ENCODE data around the gene PPP1R12B.
A peak's percentile ranks its signal among the peaks of the same experiment; 100 is the strongest.
"Not testable (repeated sequence)": the region's sequence is repeated elsewhere in the genome, so short reads cannot be mapped to it uniquely, and the experiment has no call there.

The PPP1R12B gene

DNA sequence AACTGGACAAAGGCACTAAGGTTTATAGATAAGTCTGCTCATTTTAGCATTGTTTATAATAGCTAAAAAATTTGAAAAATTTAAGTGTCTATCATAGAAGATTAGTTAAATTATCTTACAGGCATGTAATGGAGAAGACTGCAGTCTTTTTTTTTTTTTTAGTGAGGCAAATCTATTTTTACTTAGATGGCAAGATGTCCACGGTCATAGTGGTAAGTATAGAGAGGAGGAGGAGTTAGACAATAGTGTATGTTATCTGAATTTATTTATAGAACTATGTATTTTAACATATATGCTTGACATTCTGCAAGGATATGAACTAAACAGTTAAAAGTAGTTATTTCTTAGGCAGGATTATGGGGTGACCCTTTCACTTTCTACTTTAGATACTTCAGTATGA, 212.7 kb downstream of the PPP1R12B start:
- no peak for DNase-seq (ENCODE audit: low read depth)

GRCh38 chr1:202561726-202562443, 213.4 kb downstream of the PPP1R12B start:
- peak; percentile 23 for DNase-seq (ENCODE audit: low read depth)

- DNase-seq (ENCODE audit: low read depth): no peak
Observed at GRCh38 chr1:202562444-202563060, 214.1 kb downstream of the PPP1R12B start.

- no peak for DNase-seq (ENCODE audit: low read depth)
Observed at GRCh38 chr1:202563818-202564217, 215.3 kb downstream of the PPP1R12B start.

DNA sequence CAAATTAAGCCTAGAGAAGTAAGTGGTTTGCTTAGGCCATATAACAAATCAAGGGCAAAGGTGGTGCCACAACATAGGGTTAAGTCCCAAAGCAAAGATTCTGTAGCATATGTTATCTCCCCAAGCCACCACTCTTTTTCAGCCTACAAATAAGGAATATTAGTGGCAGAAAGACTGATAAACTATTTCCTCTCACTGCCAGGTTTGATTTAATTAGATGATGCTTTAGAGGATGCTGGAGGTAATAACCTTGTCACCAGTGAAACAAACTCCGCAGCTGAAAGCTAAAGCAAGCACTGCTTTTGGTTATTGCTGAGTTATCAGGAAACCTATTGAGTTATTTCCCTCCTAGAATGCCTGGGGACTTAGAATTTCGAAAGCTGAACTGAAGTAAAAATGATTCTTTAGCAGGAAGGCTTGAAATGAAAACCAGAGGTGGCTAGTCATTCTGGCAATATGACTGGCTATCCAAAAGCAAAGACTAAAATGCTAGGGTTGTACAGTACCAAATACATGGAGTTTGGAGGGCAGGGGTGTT, 216.5 kb downstream of the PPP1R12B start:
- DNase-seq (ENCODE audit: low read depth): no peak

- no peak for DNase-seq (ENCODE audit: low read depth)
Observed at GRCh38 chr1:202565890-202566602, 217.5 kb downstream of the PPP1R12B start.

DNA sequence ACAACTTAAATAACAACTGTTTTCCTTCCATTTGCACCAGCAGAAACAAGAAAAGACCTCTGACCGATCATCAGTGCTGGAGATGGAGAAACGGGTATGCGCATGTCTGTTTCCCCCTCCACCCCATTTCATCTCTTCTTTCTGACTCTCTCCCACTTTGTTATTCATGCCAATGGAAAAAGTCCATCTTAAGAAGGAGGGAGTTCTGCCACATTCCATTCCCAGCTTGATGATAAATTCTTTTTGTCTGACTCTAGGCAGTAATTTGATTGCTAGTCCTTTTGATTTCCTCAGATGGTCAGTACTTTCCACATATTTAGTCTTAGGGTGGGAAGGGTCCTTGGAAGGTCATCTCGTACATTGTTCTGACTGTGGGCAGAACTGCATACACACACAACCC, 219.2 kb downstream of the PPP1R12B start:
- peak; percentile 45 for DNase-seq (ENCODE audit: low read depth)

- DNase-seq (ENCODE audit: low read depth): no peak
Observed at GRCh38 chr1:202568410-202568809, 219.9 kb downstream of the PPP1R12B start.

GRCh38 chr1:202568826-202569225, 220.3 kb downstream of the PPP1R12B start:
- DNase-seq (ENCODE audit: low read depth): no peak

DNA sequence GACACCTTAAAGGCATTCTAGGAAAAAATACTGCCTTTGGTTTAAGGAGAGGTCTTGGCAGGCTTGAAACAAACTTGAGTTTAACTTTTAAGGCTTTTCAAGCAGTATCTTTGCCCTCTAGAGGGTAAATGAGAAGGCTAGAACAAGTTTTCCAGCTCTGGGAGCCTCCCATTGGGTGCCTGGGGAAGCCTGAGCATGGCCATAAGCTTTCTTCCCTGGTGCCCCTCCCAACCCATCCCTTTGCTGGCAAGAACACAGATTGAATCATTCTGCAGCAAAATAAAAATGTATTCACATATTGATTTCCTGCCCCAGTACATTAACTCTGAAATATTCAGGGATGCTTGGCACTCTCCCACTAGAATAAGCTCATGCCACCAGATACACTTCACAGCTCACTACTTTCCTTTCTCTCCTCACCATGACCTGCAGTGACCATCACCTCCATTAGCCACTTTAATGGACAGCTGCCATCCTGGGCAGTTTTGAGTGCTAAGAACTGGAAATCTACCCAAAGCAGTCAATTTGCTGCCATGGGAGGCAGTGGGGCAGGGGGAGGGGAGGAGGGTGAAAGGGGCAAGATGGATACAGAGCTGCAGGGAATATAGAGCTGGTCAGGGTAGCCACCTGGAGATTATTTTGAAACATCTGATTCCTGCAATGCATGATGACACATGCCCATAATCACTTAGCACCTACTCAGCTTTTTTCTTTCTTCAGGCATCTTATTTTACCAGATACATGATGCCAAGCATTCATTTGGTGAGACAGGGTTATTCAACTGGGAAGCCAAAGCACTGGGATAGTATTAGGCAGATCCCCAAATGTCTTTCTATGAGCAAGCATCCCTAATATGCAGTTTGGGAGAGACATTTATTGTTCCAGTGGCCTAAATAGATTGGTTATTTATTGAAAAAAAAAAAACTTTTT, 221.2 kb downstream of the PPP1R12B start:
- no peak for DNase-seq (ENCODE audit: low read depth)

GRCh38 chr1:202571719-202572339, 223.3 kb downstream of the PPP1R12B start:
- peak; percentile 63 for DNase-seq (ENCODE audit: low read depth)

- DNase-seq (ENCODE audit: low read depth): no peak
Observed at GRCh38 chr1:202572867-202573266, 224.4 kb downstream of the PPP1R12B start.

GRCh38 chr1:202575918-202576653, 227.6 kb downstream of the PPP1R12B start:
- DNase-seq (ENCODE audit: low read depth): peak; percentile 77

GRCh38 chr1:202576816-202577215, 228.3 kb downstream of the PPP1R12B start:
- DNase-seq (ENCODE audit: low read depth): peak; percentile 40

GRCh38 chr1:202577381-202577780, 228.9 kb downstream of the PPP1R12B start:
- peak; percentile 45 for DNase-seq (ENCODE audit: low read depth)

GRCh38 chr1:202578001-202578504, 229.6 kb downstream of the PPP1R12B start:
- DNase-seq (ENCODE audit: low read depth): no peak

DNA sequence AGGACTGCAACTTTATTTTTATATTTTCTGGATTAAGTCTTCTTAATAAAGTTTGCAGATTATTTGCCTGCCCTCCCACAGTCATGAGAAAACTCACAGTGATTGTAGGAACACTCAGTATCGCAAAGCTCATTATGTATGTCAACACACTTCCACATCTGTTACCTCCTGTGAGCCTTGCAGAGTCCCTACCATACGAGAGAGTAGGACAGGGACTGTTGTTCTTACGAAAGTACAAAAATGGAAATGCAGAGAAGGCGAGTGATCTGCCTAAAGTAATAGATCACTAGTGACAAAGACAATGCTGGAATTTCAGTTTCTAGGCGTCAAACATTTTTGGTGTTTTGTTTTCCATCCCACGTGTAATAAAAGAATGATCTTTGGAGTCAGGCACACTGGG, 230.1 kb downstream of the PPP1R12B start:
- no peak for DNase-seq (ENCODE audit: low read depth)

DNA sequence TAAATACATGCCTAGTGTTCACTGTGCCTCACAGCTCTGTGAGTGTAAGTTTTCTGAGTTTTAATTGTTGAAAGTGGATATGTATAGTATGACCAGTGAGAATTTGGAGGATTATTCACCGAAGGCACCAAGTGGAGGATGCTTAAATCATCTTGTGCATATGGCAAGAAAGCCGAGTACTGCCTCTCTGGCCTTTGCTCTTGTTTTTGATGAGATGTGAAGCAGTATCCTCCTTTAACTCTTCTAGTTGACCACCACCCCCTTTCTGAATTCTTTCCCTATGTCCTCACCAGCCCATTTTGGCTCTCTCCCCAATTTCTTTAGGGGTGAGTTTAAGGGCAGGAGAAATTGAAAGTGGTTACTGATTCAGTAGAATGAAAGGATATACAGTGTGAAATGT, 231.3 kb downstream of the PPP1R12B start:
- DNase-seq (ENCODE audit: low read depth): peak; percentile 86

DNA sequence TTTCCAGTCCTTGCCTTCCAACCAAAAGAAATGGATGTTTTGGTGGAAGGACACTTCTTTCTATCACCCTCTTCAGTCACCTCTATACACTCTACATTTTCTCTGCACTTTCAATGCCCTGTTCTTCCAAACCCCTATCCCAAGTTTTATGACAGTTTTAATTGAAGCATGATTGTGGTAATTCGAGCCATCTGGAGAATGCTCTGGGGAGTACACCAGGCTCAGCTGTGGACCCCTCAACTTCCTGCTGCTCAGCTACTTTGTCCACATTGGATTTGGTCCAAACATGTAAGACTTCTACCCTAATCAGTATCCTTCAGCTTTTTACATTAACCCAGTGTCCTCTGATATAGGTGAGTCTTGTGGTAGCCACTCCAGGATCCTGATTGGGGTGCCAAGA, 232.1 kb downstream of the PPP1R12B start:
- no peak for DNase-seq (ENCODE audit: low read depth)

DNA sequence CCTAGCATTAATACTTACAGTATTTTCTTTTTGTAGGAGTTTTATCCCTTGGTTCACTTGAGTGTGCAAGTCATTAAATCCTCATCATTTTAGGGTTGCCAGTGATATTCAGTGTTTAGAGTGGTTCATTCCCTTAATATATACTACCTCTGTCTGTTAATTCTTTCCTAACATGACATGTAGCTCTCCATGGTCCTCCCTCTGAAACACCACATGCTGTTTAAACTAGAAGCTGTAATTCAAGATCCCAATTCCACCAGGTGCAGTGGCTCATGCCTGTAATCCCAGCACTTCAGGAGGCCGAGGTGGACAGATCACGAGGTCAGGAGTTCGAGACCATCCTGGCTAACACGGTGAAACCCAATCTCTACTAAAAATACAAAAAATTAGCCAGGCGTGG, 233.9 kb downstream of the PPP1R12B start:
- DNase-seq (ENCODE audit: low read depth): not testable (repeated sequence)

Measured in ELR (cell line).